Memory B cell (primary cell): ENCODE results near the gene SERPINA6.
"Not testable (repeated sequence)": the region's sequence is repeated elsewhere in the genome, so short reads cannot be mapped to it uniquely, and the experiment has no call there.

Experiments
- ATAC-seq: fragments of 150-1000 bp; cut with Tn5 transposase; 2 replicates; pipeline ENCODE4 v1.10.0; 2021; ENCODE audit warnings: low read depth, mild to moderate bottlenecking, moderate library complexity
- DNase-seq, 2 donors: peaks; one replicate each; pipeline ENCODE4 v3.0.0; 2022; ENCODE audit warnings: low spot score in 2 of 2
- H3K27ac Mint-ChIP-seq: one replicate; pipeline ENCODE4 v1.8.0; 2022; ENCODE audit warnings: mild to moderate bottlenecking, moderate library complexity, mixed read lengths
- H3K27me3 Mint-ChIP-seq: one replicate; pipeline ENCODE4 v1.8.0; 2022; ENCODE audit warnings: mixed read lengths
- H3K36me3 Mint-ChIP-seq: one replicate; pipeline ENCODE4 v1.8.0; 2022; ENCODE audit warnings: mild to moderate bottlenecking, mixed read lengths
- H3K4me1 Mint-ChIP-seq: one replicate; pipeline ENCODE4 v1.8.0; 2022; ENCODE audit warnings: mixed read lengths
- H3K4me3 Mint-ChIP-seq: one replicate; pipeline ENCODE4 v1.8.0; 2022; ENCODE audit warnings: mild to moderate bottlenecking, moderate library complexity, mixed read lengths
- H3K9me3 Mint-ChIP-seq: one replicate; pipeline ENCODE4 v1.8.0; 2022; ENCODE audit warnings: mixed read lengths

The SERPINA6 gene

GRCh38 chr14:94304243-94304642 is 18.9 kb downstream of the SERPINA6 start:
- peaks cover 6% of the 10 kb centered on the region for H3K27me3 Mint-ChIP-seq

DNA sequence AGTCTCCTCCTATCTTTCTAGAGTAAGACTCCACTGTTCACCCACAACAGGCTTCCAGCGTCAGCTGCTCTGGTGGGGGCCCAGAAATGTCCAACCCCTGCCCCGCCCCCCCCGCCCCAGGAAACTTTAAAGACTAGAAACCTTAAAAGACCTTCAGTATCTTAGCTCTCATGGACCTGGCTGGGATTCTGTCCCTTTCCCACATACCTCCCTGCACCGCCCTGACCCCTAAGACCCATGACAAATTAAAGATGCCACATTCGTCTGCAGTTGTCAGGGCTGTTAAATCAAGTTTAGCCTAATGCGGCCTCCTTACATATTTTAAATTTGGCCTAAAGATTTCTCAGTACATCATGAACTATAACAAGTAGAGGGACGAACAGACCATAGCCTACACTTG is 20.0 kb downstream of the SERPINA6 start:
- H3K36me3 Mint-ChIP-seq = peaks cover 3% of the 10 kb centered on the region
- DNase-seq = no peak
- ATAC-seq = no peak
- H3K4me1 Mint-ChIP-seq = no peaks in the 10 kb centered on the region
- peaks cover 1% of the 10 kb centered on the region for H3K27me3 Mint-ChIP-seq
- H3K9me3 Mint-ChIP-seq = peaks cover 3% of the 10 kb centered on the region
- no peak overlapping the region for H3K27ac Mint-ChIP-seq
- H3K4me3 Mint-ChIP-seq = no peak overlapping the region

More at GRCh38 chr14:94304243-94304642, 18.9 kb downstream of the SERPINA6 start:
- Mint-ChIP-seq H3K9me3 (peaks cover 7% of the 10 kb centered on the region), H3K27ac (no peak overlapping the region), H3K4me1 (no peaks in the 10 kb centered on the region), H3K4me3 (no peak overlapping the region), H3K36me3 (peaks cover 3% of the 10 kb centered on the region)
- DNase-seq (no peak), ATAC-seq (no peak)

GRCh38 chr14:94298130-94298529 is 25.0 kb downstream of the SERPINA6 start:
- ATAC-seq = no peak
- no peaks in the 10 kb centered on the region for H3K36me3 Mint-ChIP-seq
- H3K4me1 Mint-ChIP-seq = no peaks in the 10 kb centered on the region
- DNase-seq = no peak
- H3K27ac Mint-ChIP-seq = no peak overlapping the region
- H3K4me3 Mint-ChIP-seq = no peak overlapping the region
- peaks cover 2% of the 10 kb centered on the region for H3K27me3 Mint-ChIP-seq
- peaks cover 2% of the 10 kb centered on the region for H3K9me3 Mint-ChIP-seq

- H3K4me1 Mint-ChIP-seq, H3K9me3 Mint-ChIP-seq, H3K36me3 Mint-ChIP-seq, DNase-seq, H3K27me3 Mint-ChIP-seq, H3K4me3 Mint-ChIP-seq, H3K27ac Mint-ChIP-seq: not testable (repeated sequence)
- ATAC-seq = peak; percentile 37
These were observed 27.0 kb downstream of the SERPINA6 start for GRCh38 chr14:94296181-94296545.

GRCh38 chr14:94295360-94296180 is 27.6 kb downstream of the SERPINA6 start:
- peaks cover 2% of the 10 kb centered on the region for H3K9me3 Mint-ChIP-seq
- no peak overlapping the region for H3K27ac Mint-ChIP-seq
- peaks cover 2% of the 10 kb centered on the region for H3K27me3 Mint-ChIP-seq
- H3K4me1 Mint-ChIP-seq = no peaks in the 10 kb centered on the region
- H3K4me3 Mint-ChIP-seq = no peak overlapping the region
- no peaks in the 10 kb centered on the region for H3K36me3 Mint-ChIP-seq
- ATAC-seq = no peak
- DNase-seq = no peak

DNA sequence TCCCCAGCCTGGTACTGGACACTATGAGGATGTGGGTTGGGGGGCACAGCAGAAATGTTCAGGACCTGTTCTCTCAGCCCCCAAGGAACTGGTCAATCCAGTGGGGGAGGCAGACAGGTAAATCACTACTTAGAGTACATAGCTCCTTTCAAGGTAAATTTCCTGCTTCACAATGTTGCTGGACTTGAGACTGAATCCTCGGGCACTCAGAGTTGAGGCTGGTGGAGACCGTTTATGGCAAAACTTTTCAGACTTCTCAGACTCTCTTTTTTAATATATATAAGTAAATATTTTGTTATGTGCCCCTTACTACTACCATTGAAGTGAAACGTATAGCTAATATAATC is 29.6 kb downstream of the SERPINA6 start:
- no peak for ATAC-seq
- Mint-ChIP-seq H3K27me3 (peaks cover 2% of the 10 kb centered on the region), H3K36me3 (no peaks in the 10 kb centered on the region), H3K9me3 (peaks cover 2% of the 10 kb centered on the region), H3K27ac (no peak overlapping the region), H3K4me1 (no peaks in the 10 kb centered on the region), H3K4me3 (no peak overlapping the region)
- no peak for DNase-seq

DNA sequence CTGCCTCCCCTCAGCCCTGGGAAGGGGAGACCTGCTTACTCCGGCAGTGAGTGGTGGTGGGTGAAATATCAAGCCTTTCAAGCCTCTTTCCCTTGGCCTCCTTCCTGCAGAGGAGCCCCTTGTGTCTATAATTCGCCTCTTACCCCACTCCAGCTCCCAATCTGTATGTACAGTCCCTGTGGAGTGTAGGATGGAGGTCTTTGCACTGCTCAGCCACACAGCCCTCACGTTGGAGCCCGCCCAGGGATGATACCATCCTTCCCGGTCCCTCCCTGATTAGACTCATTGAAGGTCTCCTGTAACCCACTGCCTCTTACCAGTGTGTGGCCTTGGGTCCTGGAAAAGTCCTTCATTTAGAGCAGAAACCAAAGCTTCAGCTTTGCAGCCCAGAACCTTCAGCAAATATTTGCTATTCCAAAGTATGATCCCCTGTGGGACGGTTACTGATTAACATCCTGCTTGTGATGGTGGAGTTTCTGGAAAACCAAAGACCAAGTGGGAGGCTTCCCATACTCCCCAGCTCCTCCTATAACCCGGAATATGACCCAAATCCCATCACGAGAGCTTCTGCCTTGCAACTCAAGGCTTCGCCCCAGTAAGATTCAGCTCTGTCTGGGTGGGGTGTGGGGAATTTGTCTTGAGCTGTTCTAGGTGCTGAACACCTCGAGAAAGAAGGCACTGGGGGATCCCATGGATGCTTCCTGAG is 30.1 kb downstream of the SERPINA6 start, which contains the start of gene SERPINA10:
SERPINA10 (minus strand) TSS at position 397 of the 706 bp plus-strand sequence. CDS start 2,675 bp downstream, outside the sequence.
- no peak within 1 kb of the TSS for H3K27ac Mint-ChIP-seq
- H3K27me3 Mint-ChIP-seq = peaks cover 2% of the 10 kb centered on the region
- DNase-seq (no peak), ATAC-seq (no peak)
- no peaks in the 10 kb centered on the region for H3K36me3 Mint-ChIP-seq
- no peaks in the 10 kb centered on the region for H3K4me1 Mint-ChIP-seq
- no peak within 1 kb of the TSS for H3K4me3 Mint-ChIP-seq
- H3K9me3 Mint-ChIP-seq = peaks cover 2% of the 10 kb centered on the region

DNA sequence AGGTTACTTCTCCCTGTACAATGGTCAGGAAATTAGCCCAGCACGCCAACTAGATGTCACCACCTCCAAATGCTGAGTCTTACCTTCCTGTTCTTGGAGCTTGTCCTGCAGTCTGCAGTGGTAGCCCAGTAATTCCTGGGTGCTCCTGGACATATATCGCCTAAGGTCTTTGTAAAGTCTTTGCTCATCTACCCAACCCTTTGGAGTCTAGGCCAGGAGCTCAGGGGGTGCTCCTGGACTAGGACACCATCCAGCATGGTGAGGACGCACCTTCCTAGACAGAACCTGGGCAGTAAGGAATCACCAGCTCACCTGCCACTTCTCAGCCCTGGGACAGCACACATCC is 30.6 kb downstream of the SERPINA6 start:
- Mint-ChIP-seq H3K4me3 (no peak overlapping the region), H3K36me3 (no peaks in the 10 kb centered on the region), H3K9me3 (peaks cover 5% of the 10 kb centered on the region), H3K27me3 (peaks cover 4% of the 10 kb centered on the region), H3K27ac (no peak overlapping the region), H3K4me1 (no peaks in the 10 kb centered on the region)
- ATAC-seq (no peak), DNase-seq (no peak)

DNA sequence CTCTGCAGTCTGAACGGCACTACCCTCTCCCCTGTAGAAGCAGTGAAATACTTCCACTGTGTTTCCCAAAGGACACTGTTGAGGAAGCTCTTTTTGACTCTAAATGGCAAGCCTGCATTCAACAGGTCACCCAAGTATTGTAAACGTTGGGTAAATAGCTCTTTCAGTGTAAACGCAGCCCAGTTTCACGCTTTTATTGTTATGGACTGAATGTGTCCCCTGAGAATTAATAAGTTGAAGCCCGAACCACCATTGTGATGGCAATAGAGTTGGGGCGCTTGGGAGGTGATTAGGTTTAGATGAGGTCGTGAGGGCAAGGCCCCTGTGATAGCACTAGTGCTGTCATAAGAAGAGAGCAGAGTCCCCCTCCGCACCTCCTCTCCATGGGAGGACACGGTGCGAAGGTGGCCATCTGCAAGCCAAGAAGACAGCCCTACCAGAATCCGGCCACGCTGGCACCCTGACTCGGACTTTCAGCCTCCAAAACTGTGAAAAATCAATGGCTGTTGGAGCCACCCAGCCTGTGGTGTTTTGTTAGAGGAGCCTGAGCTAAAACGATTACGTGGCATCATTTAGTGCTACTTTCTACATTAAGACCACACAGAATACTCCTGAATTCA is 31.1 kb downstream of the SERPINA6 start:
- Mint-ChIP-seq H3K36me3 (no peaks in the 10 kb centered on the region), H3K27ac (no peak overlapping the region), H3K4me1 (no peaks in the 10 kb centered on the region), H3K4me3 (no peak overlapping the region), H3K9me3 (peaks cover 5% of the 10 kb centered on the region), H3K27me3 (peaks cover 2% of the 10 kb centered on the region)
- ATAC-seq = no peak
- DNase-seq = no peak

GRCh38 chr14:94291159-94291905 is 31.8 kb downstream of the SERPINA6 start:
- Mint-ChIP-seq H3K9me3 (peaks cover 3% of the 10 kb centered on the region), H3K4me3 (no peak overlapping the region)

GRCh38 chr14:94290197-94290596 is 32.9 kb downstream of the SERPINA6 start:
- Mint-ChIP-seq H3K4me1 (no peaks in the 10 kb centered on the region), H3K27me3 (peaks cover 2% of the 10 kb centered on the region), H3K4me3 (no peak overlapping the region), H3K9me3 (peaks cover 3% of the 10 kb centered on the region), H3K27ac (no peak overlapping the region), H3K36me3 (no peaks in the 10 kb centered on the region)
- DNase-seq (no peak), ATAC-seq (no peak)

More at GRCh38 chr14:94291159-94291905, 31.8 kb downstream of the SERPINA6 start:
- no peaks in the 10 kb centered on the region for H3K36me3 Mint-ChIP-seq
- no peak for DNase-seq
- H3K4me1 Mint-ChIP-seq = no peaks in the 10 kb centered on the region
- ATAC-seq = no peak
- peaks cover 2% of the 10 kb centered on the region for H3K27me3 Mint-ChIP-seq
- H3K27ac Mint-ChIP-seq = no peak overlapping the region

GRCh38 chr14:94288610-94289465 is 34.3 kb downstream of the SERPINA6 start:
- no peaks in the 10 kb centered on the region for H3K4me1 Mint-ChIP-seq
- peaks cover 3% of the 10 kb centered on the region for H3K9me3 Mint-ChIP-seq
- DNase-seq (no peak), ATAC-seq (no peak)
- H3K4me3 Mint-ChIP-seq = no peak overlapping the region
- H3K27ac Mint-ChIP-seq = no peak overlapping the region
- no peaks in the 10 kb centered on the region for H3K36me3 Mint-ChIP-seq
- H3K27me3 Mint-ChIP-seq = peaks cover 2% of the 10 kb centered on the region

GRCh38 chr14:94285158-94285557 is 38.0 kb downstream of the SERPINA6 start:
- H3K27ac Mint-ChIP-seq = no peak overlapping the region

More at GRCh38 chr14:94285158-94285557, 38.0 kb downstream of the SERPINA6 start:
- no peak for DNase-seq
- Mint-ChIP-seq H3K9me3 (peaks cover 3% of the 10 kb centered on the region), H3K4me1 (no peaks in the 10 kb centered on the region), H3K4me3 (no peak overlapping the region), H3K36me3 (no peaks in the 10 kb centered on the region), H3K27me3 (peaks cover 2% of the 10 kb centered on the region)
- ATAC-seq = no peak
